ENCODE results near the gene CA10.

GRCh38 chr17:51646539-51646938 is 512.0 kb downstream of the CA10 start:
- no peak for TF ChIP-seq POLR2AphosphoS5 (IDR thresholded peaks at IDR 0.05)
- TF ChIP-seq CTCF (IDR thresholded peaks at IDR 0.05): no peak
